Measurements from ENCODE around the gene SLC9A6.

The SLC9A6 gene

GRCh38 chrX:135984256-135984655, 979 bp upstream of the SLC9A6 start:
- H3K4me1 ChIP-seq (ENCODE audit: control insufficient read depth, insufficient read depth, low read length), result peaks cover 8% of the 10 kb centered on the region
- peak overlapping the region; percentile 71 for H3K9ac ChIP-seq (ENCODE audit: low read depth, low read length)
- H3K4me3 ChIP-seq (ENCODE audit: low read length), result peak overlapping the region; percentile 86
- H3K9me3 ChIP-seq (replicated peaks; ENCODE audit: low read length), result no peaks in the 10 kb centered on the region
- no peaks in the 10 kb centered on the region for H3K36me3 ChIP-seq (ENCODE audit: insufficient read depth, low read length)
- peak overlapping the region; percentile 78 for H3K4me2 ChIP-seq (ENCODE audit: low read length)
- H3K27me3 ChIP-seq (ENCODE audit: control insufficient read depth, insufficient read depth, low read length), result no peaks in the 10 kb centered on the region

GRCh38 chrX:135984791-135985156, 461 bp upstream of the SLC9A6 start:
- peak overlapping the region; percentile 86 for H3K4me3 ChIP-seq (ENCODE audit: low read length)
- H3K4me2 ChIP-seq (ENCODE audit: low read length), result peak overlapping the region; percentile 78
- H3K4me1 ChIP-seq (ENCODE audit: control insufficient read depth, insufficient read depth, low read length), result peaks cover 8% of the 10 kb centered on the region
- H3K36me3 ChIP-seq (ENCODE audit: insufficient read depth, low read length), result no peaks in the 10 kb centered on the region
- no peaks in the 10 kb centered on the region for H3K9me3 ChIP-seq (replicated peaks; ENCODE audit: low read length)
- no peaks in the 10 kb centered on the region for H3K27me3 ChIP-seq (ENCODE audit: control insufficient read depth, insufficient read depth, low read length)
- H3K9ac ChIP-seq (ENCODE audit: low read depth, low read length), result peak overlapping the region; percentile 71

DNA sequence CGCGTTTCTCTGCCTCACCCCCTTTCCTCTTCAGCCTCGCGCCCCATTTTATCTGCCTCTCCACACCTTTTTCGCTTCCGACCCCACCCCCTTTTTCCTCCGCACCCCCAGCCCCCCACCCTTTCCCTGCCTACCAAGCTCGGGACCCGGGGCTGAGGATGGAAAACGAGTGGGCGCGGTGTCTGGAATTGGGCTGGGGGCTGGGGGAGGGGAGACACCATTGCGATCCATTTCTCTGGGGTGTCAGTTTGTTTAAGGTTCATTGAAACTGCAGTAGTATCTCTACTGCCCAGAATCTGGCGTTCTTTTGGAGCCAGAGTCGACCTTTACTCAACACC, 707 bp downstream of the SLC9A6 start:
- Histone ChIP-seq H3K4me2 (ENCODE audit: low read length) (peak overlapping the region; percentile 78), H3K9ac (ENCODE audit: low read depth, low read length) (peak overlapping the region; percentile 71), H3K36me3 (ENCODE audit: insufficient read depth, low read length) (no peaks in the 10 kb centered on the region), H3K27me3 (ENCODE audit: control insufficient read depth, insufficient read depth, low read length) (no peaks in the 10 kb centered on the region), H3K4me3 (ENCODE audit: low read length) (peak overlapping the region; percentile 86), H3K4me1 (ENCODE audit: control insufficient read depth, insufficient read depth, low read length) (peaks cover 8% of the 10 kb centered on the region), H3K9me3 (replicated peaks; ENCODE audit: low read length) (no peaks in the 10 kb centered on the region)

- Histone ChIP-seq H3K4me2 (ENCODE audit: low read length) (no peak overlapping the region), H3K9me3 (replicated peaks; ENCODE audit: low read length) (no peaks in the 10 kb centered on the region), H3K4me1 (ENCODE audit: control insufficient read depth, insufficient read depth, low read length) (peaks cover 8% of the 10 kb centered on the region), H3K27me3 (ENCODE audit: control insufficient read depth, insufficient read depth, low read length) (no peaks in the 10 kb centered on the region), H3K9ac (ENCODE audit: low read depth, low read length) (no peak overlapping the region), H3K4me3 (ENCODE audit: low read length) (no peak overlapping the region), H3K36me3 (ENCODE audit: insufficient read depth, low read length) (no peaks in the 10 kb centered on the region)
Measured at GRCh38 chrX:135988245-135988644, 3.0 kb downstream of the SLC9A6 start.

GRCh38 chrX:136015016-136015415, 29.8 kb downstream of the SLC9A6 start:
- H3K4me1 ChIP-seq (ENCODE audit: control insufficient read depth, insufficient read depth, low read length), result no peaks in the 10 kb centered on the region
- no peak overlapping the region for H3K9ac ChIP-seq (ENCODE audit: low read depth, low read length)
- H3K4me3 ChIP-seq (ENCODE audit: low read length), result no peak overlapping the region
- no peaks in the 10 kb centered on the region for H3K27me3 ChIP-seq (ENCODE audit: control insufficient read depth, insufficient read depth, low read length)
- H3K4me2 ChIP-seq (ENCODE audit: low read length), result no peak overlapping the region
- H3K36me3 ChIP-seq (ENCODE audit: insufficient read depth, low read length), result no peaks in the 10 kb centered on the region
- H3K9me3 ChIP-seq (replicated peaks; ENCODE audit: low read length), result no peaks in the 10 kb centered on the region

DNA sequence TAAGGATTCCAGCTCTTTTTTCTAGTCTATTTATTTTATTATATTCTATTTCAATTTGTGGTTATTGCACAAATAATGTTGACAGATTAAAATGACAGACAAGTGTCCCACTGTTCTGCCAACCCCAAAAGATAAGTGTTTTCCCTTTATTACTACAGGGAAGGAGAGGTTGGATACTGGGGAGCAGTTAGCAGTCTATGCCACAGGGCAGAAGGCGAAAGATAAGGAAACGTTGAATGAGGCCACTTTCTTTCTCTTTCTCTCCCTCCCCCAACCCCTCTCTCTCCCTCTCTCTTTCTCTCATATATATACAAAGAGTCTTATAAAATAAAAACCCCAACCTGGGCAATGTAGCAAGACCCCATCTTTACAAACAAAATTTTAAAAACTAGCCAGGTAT, 31.6 kb downstream of the SLC9A6 start:
- H3K9me3 ChIP-seq (replicated peaks; ENCODE audit: low read length), result no peaks in the 10 kb centered on the region
- no peaks in the 10 kb centered on the region for H3K27me3 ChIP-seq (ENCODE audit: control insufficient read depth, insufficient read depth, low read length)
- no peaks in the 10 kb centered on the region for H3K36me3 ChIP-seq (ENCODE audit: insufficient read depth, low read length)
- H3K4me2 ChIP-seq (ENCODE audit: low read length), result no peak overlapping the region
- no peak overlapping the region for H3K4me3 ChIP-seq (ENCODE audit: low read length)
- H3K9ac ChIP-seq (ENCODE audit: low read depth, low read length), result no peak overlapping the region
- no peaks in the 10 kb centered on the region for H3K4me1 ChIP-seq (ENCODE audit: control insufficient read depth, insufficient read depth, low read length)

DNA sequence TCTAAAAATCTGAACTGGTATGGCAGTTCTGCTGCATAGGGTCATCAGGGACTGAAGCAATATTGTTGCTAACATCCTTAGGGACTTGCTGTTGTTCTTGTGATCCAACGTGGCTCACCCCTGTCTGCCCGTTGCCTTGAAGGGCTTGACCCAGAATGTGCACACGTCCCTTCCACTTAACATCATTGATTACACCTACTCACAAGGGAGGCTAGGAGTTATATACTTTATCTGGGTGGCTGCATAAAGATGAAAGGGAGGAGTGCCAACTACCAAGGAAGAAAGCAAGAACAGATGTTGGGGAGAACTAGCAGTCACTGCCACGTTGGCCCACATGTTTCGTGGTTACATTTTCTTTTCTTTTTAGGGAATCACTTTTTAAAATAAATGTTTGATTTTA, 34.0 kb downstream of the SLC9A6 start:
- no peaks in the 10 kb centered on the region for H3K27me3 ChIP-seq (ENCODE audit: control insufficient read depth, insufficient read depth, low read length)
- no peaks in the 10 kb centered on the region for H3K9me3 ChIP-seq (replicated peaks; ENCODE audit: low read length)
- H3K4me3 ChIP-seq (ENCODE audit: low read length), result no peak overlapping the region
- no peaks in the 10 kb centered on the region for H3K36me3 ChIP-seq (ENCODE audit: insufficient read depth, low read length)
- no peak overlapping the region for H3K4me2 ChIP-seq (ENCODE audit: low read length)
- H3K9ac ChIP-seq (ENCODE audit: low read depth, low read length), result no peak overlapping the region
- H3K4me1 ChIP-seq (ENCODE audit: control insufficient read depth, insufficient read depth, low read length), result no peaks in the 10 kb centered on the region

- H3K4me1 ChIP-seq (ENCODE audit: control insufficient read depth, insufficient read depth, low read length), result no peaks in the 10 kb centered on the region
- no peaks in the 10 kb centered on the region for H3K9me3 ChIP-seq (replicated peaks; ENCODE audit: low read length)
- no peaks in the 10 kb centered on the region for H3K27me3 ChIP-seq (ENCODE audit: control insufficient read depth, insufficient read depth, low read length)
- no peak overlapping the region for H3K4me2 ChIP-seq (ENCODE audit: low read length)
- no peaks in the 10 kb centered on the region for H3K36me3 ChIP-seq (ENCODE audit: insufficient read depth, low read length)
- no peak overlapping the region for H3K4me3 ChIP-seq (ENCODE audit: low read length)
- H3K9ac ChIP-seq (ENCODE audit: low read depth, low read length), result no peak overlapping the region
Measured at GRCh38 chrX:136021160-136021559, 35.9 kb downstream of the SLC9A6 start.

- H3K9ac ChIP-seq (ENCODE audit: low read depth, low read length), result no peak overlapping the region
- H3K27me3 ChIP-seq (ENCODE audit: control insufficient read depth, insufficient read depth, low read length), result no peaks in the 10 kb centered on the region
- H3K4me3 ChIP-seq (ENCODE audit: low read length), result no peak overlapping the region
- H3K4me1 ChIP-seq (ENCODE audit: control insufficient read depth, insufficient read depth, low read length), result no peaks in the 10 kb centered on the region
- H3K36me3 ChIP-seq (ENCODE audit: insufficient read depth, low read length), result no peaks in the 10 kb centered on the region
- H3K4me2 ChIP-seq (ENCODE audit: low read length), result no peak overlapping the region
- no peaks in the 10 kb centered on the region for H3K9me3 ChIP-seq (replicated peaks; ENCODE audit: low read length)
Measured at GRCh38 chrX:136021903-136022302, 36.7 kb downstream of the SLC9A6 start.

DNA sequence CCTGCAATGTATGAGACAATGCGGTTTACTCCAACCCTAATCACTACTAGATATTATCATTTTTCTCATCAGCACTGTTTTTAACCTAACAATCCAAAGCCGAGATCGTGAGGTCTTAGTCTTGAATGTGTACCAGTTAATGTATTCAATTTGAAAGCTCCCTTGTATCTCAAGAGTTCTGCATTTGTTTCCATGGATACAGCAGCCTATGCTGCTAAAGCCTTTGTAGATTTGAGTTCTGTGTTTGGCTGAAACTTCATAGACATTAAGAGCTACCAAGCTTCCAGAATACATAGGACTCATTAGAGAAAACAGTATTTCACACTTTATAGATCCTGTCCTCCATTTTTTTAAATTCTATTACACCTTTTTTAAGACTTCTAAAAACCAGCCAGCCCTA, 39.9 kb downstream of the SLC9A6 start:
- Histone ChIP-seq H3K4me3 (ENCODE audit: low read length) (no peak overlapping the region), H3K9me3 (replicated peaks; ENCODE audit: low read length) (no peaks in the 10 kb centered on the region), H3K4me2 (ENCODE audit: low read length) (no peak overlapping the region), H3K9ac (ENCODE audit: low read depth, low read length) (no peak overlapping the region), H3K4me1 (ENCODE audit: control insufficient read depth, insufficient read depth, low read length) (peaks cover 10% of the 10 kb centered on the region), H3K36me3 (ENCODE audit: insufficient read depth, low read length) (no peaks in the 10 kb centered on the region), H3K27me3 (ENCODE audit: control insufficient read depth, insufficient read depth, low read length) (no peaks in the 10 kb centered on the region)

GRCh38 chrX:136028383-136028984, 43.2 kb downstream of the SLC9A6 start:
- Histone ChIP-seq H3K9ac (ENCODE audit: low read depth, low read length) (no peak overlapping the region), H3K4me3 (ENCODE audit: low read length) (no peak overlapping the region), H3K9me3 (replicated peaks; ENCODE audit: low read length) (no peaks in the 10 kb centered on the region), H3K27me3 (ENCODE audit: control insufficient read depth, insufficient read depth, low read length) (no peaks in the 10 kb centered on the region), H3K4me1 (ENCODE audit: control insufficient read depth, insufficient read depth, low read length) (peaks cover 21% of the 10 kb centered on the region), H3K4me2 (ENCODE audit: low read length) (no peak overlapping the region), H3K36me3 (ENCODE audit: insufficient read depth, low read length) (no peaks in the 10 kb centered on the region)

GRCh38 chrX:136029766-136030165, 44.5 kb downstream of the SLC9A6 start:
- H3K4me3 ChIP-seq (ENCODE audit: low read length), result no peak overlapping the region
- peak overlapping the region; percentile 43 for H3K4me2 ChIP-seq (ENCODE audit: low read length)
- no peaks in the 10 kb centered on the region for H3K9me3 ChIP-seq (replicated peaks; ENCODE audit: low read length)
- no peaks in the 10 kb centered on the region for H3K36me3 ChIP-seq (ENCODE audit: insufficient read depth, low read length)
- H3K27me3 ChIP-seq (ENCODE audit: control insufficient read depth, insufficient read depth, low read length), result no peaks in the 10 kb centered on the region
- peak overlapping the region; percentile 51 for H3K9ac ChIP-seq (ENCODE audit: low read depth, low read length)
- H3K4me1 ChIP-seq (ENCODE audit: control insufficient read depth, insufficient read depth, low read length), result peaks cover 25% of the 10 kb centered on the region
